GM21423 (cell line): ENCODE measurements around the gene SCRN1.

Experiments
- ATAC-seq: cut with Tn5 transposase; IDR thresholded peaks from one replicate; pipeline ENCODE4 v1.9.1; 2021; ENCODE audit warnings: mild to moderate bottlenecking, moderate library complexity; ENCODE audit not compliant: unreplicated experiment

The SCRN1 gene

GRCh38 chr7:29989257-29989995 is at the start of gene SCRN1:
Gene SCRN1 (minus strand): TSS chr7:29989801. CDS start chr7:29969067, 20,734 bp downstream.
- peak; percentile 26 for ATAC-seq

GRCh38 chr7:30038196-30038980 is 48.8 kb upstream of the SCRN1 start:
- ATAC-seq: no peak

GRCh38 chr7:30036220-30036619 is 46.6 kb upstream of the SCRN1 start:
- no peak for ATAC-seq

- no peak for ATAC-seq
Observed at GRCh38 chr7:30034501-30034900, 44.9 kb upstream of the SCRN1 start.

GRCh38 chr7:30032310-30033125 is 42.9 kb upstream of the SCRN1 start:
- ATAC-seq: no peak

- ATAC-seq: no peak
Observed at GRCh38 chr7:30029696-30030095, 40.1 kb upstream of the SCRN1 start.

GRCh38 chr7:30028749-30029635 is 39.4 kb upstream of the SCRN1 start:
- peak; percentile 14 for ATAC-seq

GRCh38 chr7:30028216-30028748 is 38.7 kb upstream of the SCRN1 start, which contains the start of gene PLEKHA8:
Gene PLEKHA8 (plus strand): TSS chr7:30028412. CDS start chr7:30028763, 351 bp downstream.
- ATAC-seq: peak; percentile 42

- ATAC-seq: peak; percentile 2
Observed at GRCh38 chr7:30027740-30028215, 38.2 kb upstream of the SCRN1 start.

GRCh38 chr7:30027065-30027456 is 37.5 kb upstream of the SCRN1 start:
- peak; percentile 29 for ATAC-seq

- ATAC-seq: peak; percentile 75
Observed at GRCh38 chr7:30026229-30027064, 36.8 kb upstream of the SCRN1 start, which contains the start of gene FKBP14. Gene FKBP14 (minus strand): TSS chr7:30026702. CDS start chr7:30026508, 194 bp downstream.

GRCh38 chr7:30023524-30023923 is 33.9 kb upstream of the SCRN1 start:
- ATAC-seq: no peak

- no peak for ATAC-seq
Observed at GRCh38 chr7:30022991-30023390, 33.4 kb upstream of the SCRN1 start.

GRCh38 chr7:30020535-30020934 is 30.9 kb upstream of the SCRN1 start:
- no peak for ATAC-seq

GRCh38 chr7:30019960-30020359 is 30.4 kb upstream of the SCRN1 start:
- no peak for ATAC-seq

GRCh38 chr7:30019387-30019786 is 29.8 kb upstream of the SCRN1 start:
- no peak for ATAC-seq

GRCh38 chr7:30018451-30018850 is 28.9 kb upstream of the SCRN1 start:
- ATAC-seq: no peak

GRCh38 chr7:30012757-30013156 is 23.2 kb upstream of the SCRN1 start:
- no peak for ATAC-seq

- no peak for ATAC-seq
Observed at GRCh38 chr7:30010021-30010420, 20.4 kb upstream of the SCRN1 start.
